ENCODE measurements around the gene TNNT2. TPM values are rescaled to one million over a fixed set of nuclear protein-coding genes. Genes with fewer than 3 reads are reported as not detected.

Gene TNNT2
- total and polyA plus RNA-seq, 8 donors, result 1.5 to 12.0 (median 6.7) TPM; not detected in 4

GRCh38 chr1:201384406-201384782 is 6.9 kb upstream of the TNNT2 start:
- Histone ChIP-seq H3K9me3 (no peaks in the 10 kb centered on the region), H3K27me3 (peaks cover 0 to 35% (median 0%) of the 10 kb centered on the region in 3 donors), H3K27ac (no peak overlapping the region), H3K36me3 (peaks cover 3 to 63% (median 33%) of the 10 kb centered on the region in 4 donors), H3K4me3 (no peak overlapping the region), H3K4me1 (peaks cover 0 to 11% (median 4%) of the 10 kb centered on the region in 4 donors)
- WGBS, 5 donors, result 47 to 80% (median 72%) methylated on average over 4 of the region's 4 CpGs
- intact Hi-C loops (cut with DNase I; ENCODE audit: low total_unique reads), result no loop called here
- no peak for TF ChIP-seq POLR2A (IDR thresholded peaks at IDR 0.05)
- TF ChIP-seq POLR2AphosphoS5 (IDR thresholded peaks at IDR 0.05), result no peak
- no peak for DNase-seq

- H3K27me3 ChIP-seq, result peaks cover 0 to 29% (median 0%) of the 10 kb centered on the region in 3 donors
- intact Hi-C loops (cut with DNase I; ENCODE audit: low total_unique reads), result no loop called here
- H3K9me3 ChIP-seq, result no peaks in the 10 kb centered on the region
- 86 to 95% (median 88%) methylated on average over 4 of the region's 4 CpGs for WGBS, 5 donors
- H3K4me3 ChIP-seq, result no peak overlapping the region
- TF ChIP-seq POLR2A (IDR thresholded peaks at IDR 0.05) (no peak), CTCF (IDR thresholded peaks at IDR 0.05) (no peak), EP300 (IDR thresholded peaks at IDR 0.05) (no peak), POLR2AphosphoS5 (IDR thresholded peaks at IDR 0.05) (no peak)
- no peak overlapping the region for H3K27ac ChIP-seq
- peak in 1 of 2 donors; percentile 67 for DNase-seq
- peaks cover 0 to 11% (median 4%) of the 10 kb centered on the region in 4 donors for H3K4me1 ChIP-seq
- H3K36me3 ChIP-seq, result peaks cover 3 to 60% (median 31%) of the 10 kb centered on the region in 4 donors
Measured at GRCh38 chr1:201383647-201384405, 6.3 kb upstream of the TNNT2 start.

- no peak for TF ChIP-seq CTCF (IDR thresholded peaks at IDR 0.05)
- TF ChIP-seq POLR2A (IDR thresholded peaks at IDR 0.05), result no peak
- no peak for TF ChIP-seq POLR2AphosphoS5 (IDR thresholded peaks at IDR 0.05)
- TF ChIP-seq EP300 (IDR thresholded peaks at IDR 0.05), result no peak
- peaks cover 0 to 35% (median 9%) of the 10 kb centered on the region in 4 donors for H3K36me3 ChIP-seq
- WGBS, 5 donors, result 38 to 75% (median 51%) methylated on average over 6 to 7 of the region's 7 CpGs
- no peaks in the 10 kb centered on the region for H3K9me3 ChIP-seq
- H3K4me3 ChIP-seq, result no peak overlapping the region
- H3K27ac ChIP-seq, result no peak overlapping the region
- DNase-seq, result peak; percentile 74 to 85
- H3K4me1 ChIP-seq, result peaks cover 0 to 11% (median 4%) of the 10 kb centered on the region in 4 donors
- intact Hi-C loops (cut with DNase I; ENCODE audit: low total_unique reads), result no loop called here
- H3K27me3 ChIP-seq, result peaks cover 0 to 32% (median 6%) of the 10 kb centered on the region in 3 donors
Measured at GRCh38 chr1:201381130-201381529, 3.6 kb upstream of the TNNT2 start.

GRCh38 chr1:201379733-201380242 is 2.3 kb upstream of the TNNT2 start:
- H3K4me1 ChIP-seq, result peaks cover 0 to 9% (median 4%) of the 10 kb centered on the region in 4 donors
- no peaks in the 10 kb centered on the region for H3K9me3 ChIP-seq
- H3K36me3 ChIP-seq, result peaks cover 0 to 21% (median 4%) of the 10 kb centered on the region in 4 donors
- intact Hi-C loops (cut with DNase I; ENCODE audit: low total_unique reads), result no loop called here
- peaks cover 0 to 33% (median 6%) of the 10 kb centered on the region in 3 donors for H3K27me3 ChIP-seq
- no peak for TF ChIP-seq EP300 (IDR thresholded peaks at IDR 0.05)
- no peak for TF ChIP-seq POLR2AphosphoS5 (IDR thresholded peaks at IDR 0.05)
- no peak for TF ChIP-seq CTCF (IDR thresholded peaks at IDR 0.05)
- no peak for TF ChIP-seq POLR2A (IDR thresholded peaks at IDR 0.05)
- no peak overlapping the region for H3K4me3 ChIP-seq
- 42 to 60% (median 53%) methylated on average over 9 of the region's 9 CpGs for WGBS, 5 donors
- H3K27ac ChIP-seq, result no peak overlapping the region
- DNase-seq, result no peak

All from stomach (tissue), 9 donors.